ENCODE data around the gene PLEKHJ1. TPM values are rescaled to one million over a fixed set of nuclear protein-coding genes. Genes with fewer than 3 reads are reported as not detected.

Gene PLEKHJ1
- total RNA-seq, 4 donors from 2014 or later: 50.1 to 72.4 (median 61.6) TPM

DNA sequence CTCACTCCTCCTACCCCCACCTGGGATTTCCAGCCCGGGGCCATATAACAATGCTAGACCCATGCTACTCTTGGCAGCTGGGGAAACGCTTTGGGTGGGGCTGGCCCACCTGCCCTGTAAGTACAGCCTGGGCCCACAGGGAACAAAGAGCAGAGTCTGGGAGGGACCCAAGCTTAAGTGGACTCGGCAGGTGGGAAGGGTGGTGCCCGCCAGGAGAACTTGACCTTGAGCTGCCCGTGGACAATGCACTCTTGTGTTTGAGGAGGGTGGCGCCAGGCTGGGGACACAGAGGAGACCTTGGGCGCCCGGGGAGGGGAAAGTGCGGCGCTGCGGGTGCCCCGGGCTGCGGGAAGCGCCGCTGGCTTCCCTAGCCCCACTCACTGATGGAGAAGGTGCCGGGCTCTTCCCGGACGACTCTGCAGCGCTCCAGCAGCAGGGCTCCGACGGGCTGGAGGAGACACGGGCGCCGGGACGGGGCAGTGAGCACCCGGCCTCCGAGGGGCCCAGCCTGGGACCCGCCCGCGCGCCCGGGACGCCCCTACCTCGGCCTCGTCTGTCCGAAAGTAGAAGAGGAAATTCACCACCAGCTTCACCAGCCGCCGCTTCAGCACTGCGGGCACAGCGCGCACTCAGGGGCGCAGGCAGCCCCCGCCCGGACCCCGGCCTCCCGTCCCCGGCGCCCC is 607 bp downstream of the PLEKHJ1 start:
- intact Hi-C loops (cut with DNase I; ENCODE audit: low total_unique reads): loop anchor here (1.0 to 2.0 kb wide), 5 partner anchors 21 to 156 kb away; partner anchors contain the start of gene JSRP1
- Histone ChIP-seq H3K4me1 (peaks cover 56 to 64% of the 10 kb centered on the region in 2 donors), H3K27ac (peak overlapping the region; percentile 94 to 98 (median 97)), H3K27me3 (no peaks in the 10 kb centered on the region), H3K9me3 (no peaks in the 10 kb centered on the region), H3K36me3 (peaks cover 0 to 9% of the 10 kb centered on the region in 2 donors), H3K4me3 (peak overlapping the region; percentile 67 to 94 (median 86))
- TF ChIP-seq CTCF (IDR thresholded peaks at IDR 0.05 in 4 of 5, conservative IDR thresholded peaks at IDR 0.05 in 1 of 5) (no peak), POLR2A (IDR thresholded peaks at IDR 0.05) (no peak)
- in situ Hi-C loops (cut with MboI; ENCODE audit: low sequenced_read_pairs in 4 of 4): loop anchor here in 2 of 4 donors (5.0 to 10.0 kb wide), 2 partner anchors 42 to 81 kb away; partner anchors contain the start of gene AP3D1 (in 1 of the 2)
- DNase-seq: peak in 1 of 2 donors; percentile 62
- peak in 1 of 2 donors; percentile 2 for ATAC-seq

- no peak for ATAC-seq
- Histone ChIP-seq H3K9me3 (no peaks in the 10 kb centered on the region), H3K27me3 (no peaks in the 10 kb centered on the region), H3K4me3 (peak overlapping the region; percentile 67 to 94 (median 86)), H3K4me1 (peaks cover 53 to 62% of the 10 kb centered on the region in 2 donors), H3K36me3 (peaks cover 0 to 14% of the 10 kb centered on the region in 2 donors), H3K27ac (peak overlapping the region; percentile 94 to 98 (median 97))
- intact Hi-C loops (cut with DNase I; ENCODE audit: low total_unique reads) (loop anchor here (2.0 kb wide), 1 partner anchor 82 kb away; no protein-coding TSS in a partner anchor), in situ Hi-C loops (cut with MboI; ENCODE audit: low sequenced_read_pairs in 4 of 4) (loop anchor here in 2 of 4 donors (5.0 to 10.0 kb wide), 2 partner anchors 42 to 80 kb away; partner anchors contain the start of gene AP3D1 (in 1 of the 2))
- DNase-seq: no peak
- no peak for TF ChIP-seq POLR2A (IDR thresholded peaks at IDR 0.05)
- no peak for TF ChIP-seq CTCF (IDR thresholded peaks at IDR 0.05 in 4 of 5, conservative IDR thresholded peaks at IDR 0.05 in 1 of 5)
Observed at GRCh38 chr19:2234996-2235380, 1.1 kb downstream of the PLEKHJ1 start.

DNA sequence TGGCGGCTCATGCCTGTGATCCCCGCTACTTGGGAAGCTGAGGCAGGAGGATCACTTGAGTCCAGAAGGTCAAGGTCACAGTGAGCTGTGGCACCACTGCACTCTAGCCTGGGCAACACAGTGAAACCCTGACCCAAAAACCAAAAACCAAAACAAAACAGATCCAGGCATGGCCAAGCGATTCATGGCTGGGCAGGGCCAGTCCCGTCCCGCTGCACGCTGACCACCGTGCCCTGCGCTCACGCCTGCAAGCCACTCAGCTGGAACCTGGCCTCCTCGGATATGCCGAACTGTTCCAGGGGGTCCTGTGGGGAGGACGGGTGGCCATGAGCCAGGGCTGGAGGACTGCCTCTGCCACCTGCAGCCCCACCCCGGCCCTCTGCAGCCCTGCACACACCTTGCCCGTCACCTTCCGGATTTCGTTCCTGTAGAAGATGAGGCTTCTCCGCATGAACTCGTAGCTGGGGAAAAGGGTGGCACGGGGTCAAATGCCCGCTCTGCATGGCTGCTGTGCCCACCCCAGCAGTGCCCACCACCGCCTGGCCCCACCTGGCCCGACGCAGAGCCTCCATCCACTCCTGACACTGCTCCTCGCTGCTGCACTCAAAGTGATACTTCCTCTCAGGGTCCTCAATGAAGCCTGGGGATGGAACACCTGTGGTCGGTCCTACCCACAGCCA is 2.4 kb downstream of the PLEKHJ1 start:
- Histone ChIP-seq H3K4me1 (peaks cover 41 to 56% of the 10 kb centered on the region in 2 donors), H3K36me3 (peaks cover 0 to 20% of the 10 kb centered on the region in 2 donors), H3K27me3 (no peaks in the 10 kb centered on the region), H3K27ac (peak overlapping the region in 1 of 4 donors; percentile 94), H3K4me3 (no peak overlapping the region), H3K9me3 (no peaks in the 10 kb centered on the region)
- TF ChIP-seq POLR2A (IDR thresholded peaks at IDR 0.05): no peak
- TF ChIP-seq CTCF (IDR thresholded peaks at IDR 0.05 in 4 of 5, conservative IDR thresholded peaks at IDR 0.05 in 1 of 5): no peak
- ATAC-seq (no peak), DNase-seq (no peak)
- intact Hi-C loops (cut with DNase I; ENCODE audit: low total_unique reads) (loop anchor here (2.0 kb wide), 1 partner anchor 83 kb away; no protein-coding TSS in a partner anchor), in situ Hi-C loops (cut with MboI; ENCODE audit: low sequenced_read_pairs in 4 of 4) (loop anchor here in 1 of 4 donors (10.0 kb wide), 1 partner anchor 79 kb away; the partner anchor contains the start of gene AP3D1)

- in situ Hi-C loops (cut with MboI; ENCODE audit: low sequenced_read_pairs in 4 of 4): loop anchor here in 1 of 4 donors (10.0 kb wide), 1 partner anchor 78 kb away; the partner anchor contains the start of gene AP3D1
- H3K4me3 ChIP-seq: no peak overlapping the region
- peaks cover 29 to 48% of the 10 kb centered on the region in 2 donors for H3K4me1 ChIP-seq
- H3K36me3 ChIP-seq: peaks cover 0 to 20% of the 10 kb centered on the region in 2 donors
- peak overlapping the region in 3 of 4 donors; percentile 63 to 82 (median 78) for H3K27ac ChIP-seq
- ATAC-seq (no peak), DNase-seq (no peak)
- intact Hi-C loops (cut with DNase I; ENCODE audit: low total_unique reads): no loop called here
- H3K9me3 ChIP-seq: no peaks in the 10 kb centered on the region
- no peaks in the 10 kb centered on the region for H3K27me3 ChIP-seq
- no peak for TF ChIP-seq POLR2A (IDR thresholded peaks at IDR 0.05)
- no peak for TF ChIP-seq CTCF (IDR thresholded peaks at IDR 0.05 in 4 of 5, conservative IDR thresholded peaks at IDR 0.05 in 1 of 5)
Observed at GRCh38 chr19:2232286-2233151, 3.6 kb downstream of the PLEKHJ1 start.
